HepG2 (cell line): Measurements from ENCODE around the gene BSG. TPM values are rescaled to one million over a fixed set of nuclear protein-coding genes. Genes with fewer than 3 reads are reported as not detected.

Source experiments
- ARNT2 ChIP-seq: sonication (generic); formaldehyde crosslinking; IDR thresholded peaks from 2 replicates; pipeline ENCODE4 v1.8.0; 2022; ENCODE audit warnings: mild to moderate bottlenecking, low read depth, missing genetic modification reagents, moderate library complexity
- ATF6 ChIP-seq: sonication (generic); formaldehyde crosslinking; conservative IDR thresholded peaks from 2 replicates; pipeline ENCODE4 v1.4.0; 2020; ENCODE audit warnings: missing genetic modification reagents
- CCAR2 ChIP-seq: fragments of 200-400 bp; formaldehyde crosslinking; optimal IDR thresholded peaks from 2 replicates; pipeline ENCODE3; 2018; ENCODE audit warnings: low read depth, mild to moderate bottlenecking, low read length, moderate library complexity
- DNMT3B ChIP-seq: conservative IDR thresholded peaks from 2 replicates; pipeline ENCODE4 v1.6.1; 2016; ENCODE audit warnings: missing biosample characterization, control low read depth
- FOXC1 ChIP-seq: sonication (generic); formaldehyde crosslinking; IDR thresholded peaks from 2 replicates; pipeline ENCODE4 v1.8.0; 2022; ENCODE audit warnings: mild to moderate bottlenecking, missing genetic modification reagents, borderline replicate concordance
- HDAC1 ChIP-seq: sonication (generic); formaldehyde crosslinking; IDR thresholded peaks from 2 replicates; pipeline ENCODE4 v1.5.1; 2020; ENCODE audit warnings: mild to moderate bottlenecking, missing genetic modification reagents
- HNF4G ChIP-seq, 2 experiments: sonication (generic) in 1 of 2; formaldehyde crosslinking in 1 of 2; IDR thresholded peaks; 2 replicates each; pipeline versions ENCODE4 v1.4.0 to v1.6.1; 2011 to 2020; ENCODE audit warnings: borderline replicate concordance in 2 of 2, low read depth in 2 of 2, mild to moderate bottlenecking in 2 of 2, low read length in 1 of 2, missing genetic modification reagents in 1 of 2, moderate library complexity in 1 of 2
- IKZF4 ChIP-seq: sonication (generic); formaldehyde crosslinking; IDR thresholded peaks from 2 replicates; pipeline ENCODE4 v1.5.1; 2020; ENCODE audit warnings: borderline replicate concordance, mild to moderate bottlenecking, low read depth, missing genetic modification reagents; ENCODE audit errors: not compliant biosample characterization
- KDM3A ChIP-seq: IDR thresholded peaks from 2 replicates; pipeline ENCODE4 v1.6.1; 2018; ENCODE audit warnings: low read depth, missing compliant biosample characterization
- KDM5B ChIP-seq: sonication (generic); formaldehyde crosslinking; IDR thresholded peaks from 2 replicates; pipeline ENCODE4 v1.4.0; 2020; ENCODE audit warnings: missing genetic modification reagents, mild to moderate bottlenecking, borderline replicate concordance
- POLR2A ChIP-seq, 2 experiments: IDR thresholded peaks; 2 replicates each; pipeline ENCODE4 v1.6.1; 2011; ENCODE audit warnings: low read depth in 2 of 2, low read length in 2 of 2, mild to moderate bottlenecking in 1 of 2, moderate library complexity in 1 of 2; ENCODE audit not compliant: insufficient read depth in 1 of 2
- PRMT3 ChIP-seq: sonication (generic); formaldehyde crosslinking; IDR thresholded peaks from 2 replicates; pipeline ENCODE4 v1.8.1; 2022; ENCODE audit warnings: low read depth, mild to moderate bottlenecking, moderate library complexity, missing genetic modification reagents, borderline replicate concordance
- RAD21 ChIP-seq: fragments of 450-650 bp; formaldehyde crosslinking; IDR thresholded peaks from 2 replicates; pipeline ENCODE4 v1.5.0; 2020; ENCODE audit warnings: mild to moderate bottlenecking
- RARG ChIP-seq: sonication (generic); formaldehyde crosslinking; IDR thresholded peaks from 2 replicates; pipeline ENCODE4 v1.4.0; 2020; ENCODE audit warnings: low read depth, mild to moderate bottlenecking, missing genetic modification reagents
- RBM22 ChIP-seq: fragments of 200-400 bp; formaldehyde crosslinking; optimal IDR thresholded peaks from 2 replicates; pipeline ENCODE3; 2017; ENCODE audit warnings: mild to moderate bottlenecking, low read length, moderate library complexity
- SP2 ChIP-seq: sonication (generic); formaldehyde crosslinking; IDR thresholded peaks from 2 replicates; pipeline ENCODE4 v1.5.1; 2020; ENCODE audit warnings: mild to moderate bottlenecking, missing genetic modification reagents
- TRAFD1 ChIP-seq: sonication (generic); formaldehyde crosslinking; IDR thresholded peaks from 2 replicates; pipeline ENCODE4 v1.5.1; 2020; ENCODE audit warnings: missing genetic modification reagents, mild to moderate bottlenecking, borderline replicate concordance
- TRIM24 ChIP-seq: sonication (generic); formaldehyde crosslinking; IDR thresholded peaks from 2 replicates; pipeline ENCODE4 v1.8.0; 2022; ENCODE audit warnings: mild to moderate bottlenecking, missing genetic modification reagents
- XBP1 ChIP-seq: sonication (generic); formaldehyde crosslinking; IDR thresholded peaks from 2 replicates; pipeline ENCODE4 v1.5.0; 2020; ENCODE audit warnings: missing genetic modification reagents
- ZFP36L2 ChIP-seq: sonication (generic); formaldehyde crosslinking; IDR thresholded peaks from 2 replicates; pipeline ENCODE4 v1.4.0; 2020; ENCODE audit warnings: missing genetic modification reagents
- ZNF563 ChIP-seq: sonication (generic); formaldehyde crosslinking; IDR thresholded peaks from 2 replicates; pipeline ENCODE4 v1.8.0; 2022; ENCODE audit warnings: mild to moderate bottlenecking, moderate library complexity, missing genetic modification reagents
- ZNF749 ChIP-seq: sonication (generic); formaldehyde crosslinking; IDR thresholded peaks from 2 replicates; pipeline ENCODE4 v1.8.0; 2022; ENCODE audit warnings: mild to moderate bottlenecking, missing genetic modification reagents, moderate library complexity, borderline replicate concordance
- ZNF766 ChIP-seq: sonication (generic); formaldehyde crosslinking; IDR thresholded peaks from 2 replicates; pipeline ENCODE4 v1.5.0; 2020; ENCODE audit warnings: missing genetic modification reagents, borderline replicate concordance
- ZNF784 ChIP-seq: sonication (generic); formaldehyde crosslinking; IDR thresholded peaks from 2 replicates; pipeline ENCODE4 v1.5.1; 2020; ENCODE audit warnings: missing genetic modification reagents, mild to moderate bottlenecking, borderline replicate concordance
- ZNF790 ChIP-seq: sonication (generic); formaldehyde crosslinking; IDR thresholded peaks from 2 replicates; pipeline ENCODE4 v1.8.0; 2022; ENCODE audit warnings: missing genetic modification reagents, mild to moderate bottlenecking, borderline replicate concordance
- ZSCAN30 ChIP-seq: sonication (generic); formaldehyde crosslinking; IDR thresholded peaks from 2 replicates; pipeline ENCODE4 v1.5.0; 2020; ENCODE audit warnings: mild to moderate bottlenecking, missing genetic modification reagents
- polyA plus RNA-seq, 8 experiments: library from polyadenylated mRNA; depleted of rRNA in 3 of 8; stranded (reverse) in 7 of 8; unstranded in 1 of 8; fragments of >200 nt; fragmentation: Illumina TruSeq in 4 of 8; extraction: Trizol in 4 of 8; gene quantifications; 2 replicates each; pipeline versions ENCODE4 v1.2.1 to v1.2.3, GENCODE V29; 2011 to 2016; ENCODE audit warnings: low read depth in 4 of 8, missing spikeins in 1 of 8, mixed read lengths in 1 of 8; ENCODE audit not compliant: insufficient read depth in 1 of 8
- total RNA-seq, 5 experiments: library from RNA; depleted of rRNA; stranded (reverse); fragments of >200 nt; fragmentation: Illumina TruSeq; extraction: Trizol; gene quantifications; 2 replicates each; pipeline ENCODE4 v1.2.3, GENCODE V29; 2016; ENCODE audit warnings: low read depth in 1 of 5

Gene BSG
- total and polyA plus RNA-seq, 2 of the 13 experiments (the other 11 are each of a cell fraction or from before 2014, with no cell fraction given): 309 to 754 TPM

- TF ChIP-seq ATF6 (CRISPR knock-in tag): no peak
- peak in 1 of 2 experiments; percentile 46; a peak in 1 of 4 replicates for TF ChIP-seq POLR2A (IDR thresholded peaks at IDR 0.05; ENCODE audit: insufficient read depth in 1 of 2, low read depth in 2 of 2, low read length in 2 of 2)
- TF ChIP-seq KDM5B (CRISPR knock-in tag): no peak
- TF ChIP-seq DNMT3B (CRISPR knock-in tag): no peak
- TF ChIP-seq FOXC1 (CRISPR knock-in tag): no peak; the same call in 1 of the 2 replicates
- TF ChIP-seq HNF4G (IDR thresholded peaks at IDR 0.05; ENCODE audit: borderline replicate concordance, low read depth, low read length): no peak
- no peak for TF ChIP-seq HNF4G (CRISPR knock-in tag; IDR thresholded peaks at IDR 0.05; ENCODE audit: borderline replicate concordance, low read depth)
- TF ChIP-seq ZNF749 (CRISPR knock-in tag): no peak
- TF ChIP-seq RARG (CRISPR knock-in tag): no peak
- no peak; the same call in 1 of the 2 replicates for TF ChIP-seq ZNF766 (CRISPR knock-in tag)
- no peak for TF ChIP-seq IKZF4
- TF ChIP-seq TRIM24: no peak
- TF ChIP-seq ZNF784 (CRISPR knock-in tag): no peak
- TF ChIP-seq ZNF790 (CRISPR knock-in tag): no peak; the same call in 1 of the 2 replicates
- 0 out of 2 replicates have a peak, but pooled peaks have one; percentile 4 for TF ChIP-seq TRAFD1
- no peak for TF ChIP-seq ARNT2
- no peak for TF ChIP-seq XBP1 (CRISPR knock-in tag)
- no peak for TF ChIP-seq ZFP36L2 (CRISPR knock-in tag)
- TF ChIP-seq SP2 (CRISPR knock-in tag): no peak
- 0 out of 2 replicates have a peak, but pooled peaks have one; percentile 52 for TF ChIP-seq KDM3A (CRISPR knock-in tag)
- no peak for TF ChIP-seq CCAR2
- TF ChIP-seq PRMT3 (CRISPR knock-in tag): no peak
- no peak for TF ChIP-seq RAD21 (CRISPR knock-in tag)
- TF ChIP-seq HDAC1 (CRISPR knock-in tag): peak; percentile 17; the same call in 1 of the 2 replicates
- TF ChIP-seq ZSCAN30 (CRISPR knock-in tag): no peak
- no peak for TF ChIP-seq RBM22
- TF ChIP-seq ZNF563: 0 out of 2 replicates have a peak, but pooled peaks have one; percentile 81
These were observed 15.6 kb upstream of the BSG start (continued) for GRCh38 chr19:556611-557382.
